GM10266 (cell line): Measurements from ENCODE around the gene FUCA1.

Source experiments
- DNase-seq: peaks from one replicate; pipeline ENCODE4 v3.0.0; 2012; ENCODE audit errors: extremely low spot score
- TF ChIP-seq, protein P1 (sequence below): IDR thresholded peaks from 2 replicates; pipeline ENCODE4 v1.5.1; 2012; ENCODE audit warnings: mild to moderate bottlenecking, low read depth; ENCODE audit not compliant: control insufficient read depth, insufficient read depth; ENCODE audit errors: missing control alignments

Gene FUCA1

DNA sequence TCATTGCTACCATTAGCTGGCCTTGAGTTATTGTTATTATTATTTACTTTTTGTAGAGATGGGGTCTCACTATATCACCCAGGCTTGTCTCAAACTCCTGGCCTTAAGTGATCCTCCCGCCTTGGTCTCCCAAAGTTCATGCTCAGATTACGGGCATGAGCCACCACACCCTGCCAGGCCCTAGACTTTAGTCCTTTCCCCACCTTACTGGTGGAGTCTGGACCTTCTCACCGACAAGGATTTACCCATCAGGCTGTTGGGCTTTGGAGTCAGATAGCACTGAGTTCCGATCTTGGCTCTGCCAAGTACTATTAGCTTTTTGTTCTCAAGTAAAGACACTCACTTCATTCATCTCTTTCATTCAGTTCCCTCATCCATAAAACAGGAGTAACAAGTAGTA, 27.9 kb upstream of the FUCA1 start:
- TF ChIP-seq, protein P1, sequence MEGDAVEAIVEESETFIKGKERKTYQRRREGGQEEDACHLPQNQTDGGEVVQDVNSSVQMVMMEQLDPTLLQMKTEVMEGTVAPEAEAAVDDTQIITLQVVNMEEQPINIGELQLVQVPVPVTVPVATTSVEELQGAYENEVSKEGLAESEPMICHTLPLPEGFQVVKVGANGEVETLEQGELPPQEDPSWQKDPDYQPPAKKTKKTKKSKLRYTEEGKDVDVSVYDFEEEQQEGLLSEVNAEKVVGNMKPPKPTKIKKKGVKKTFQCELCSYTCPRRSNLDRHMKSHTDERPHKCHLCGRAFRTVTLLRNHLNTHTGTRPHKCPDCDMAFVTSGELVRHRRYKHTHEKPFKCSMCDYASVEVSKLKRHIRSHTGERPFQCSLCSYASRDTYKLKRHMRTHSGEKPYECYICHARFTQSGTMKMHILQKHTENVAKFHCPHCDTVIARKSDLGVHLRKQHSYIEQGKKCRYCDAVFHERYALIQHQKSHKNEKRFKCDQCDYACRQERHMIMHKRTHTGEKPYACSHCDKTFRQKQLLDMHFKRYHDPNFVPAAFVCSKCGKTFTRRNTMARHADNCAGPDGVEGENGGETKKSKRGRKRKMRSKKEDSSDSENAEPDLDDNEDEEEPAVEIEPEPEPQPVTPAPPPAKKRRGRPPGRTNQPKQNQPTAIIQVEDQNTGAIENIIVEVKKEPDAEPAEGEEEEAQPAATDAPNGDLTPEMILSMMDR = no peak
- no peak for DNase-seq

DNA sequence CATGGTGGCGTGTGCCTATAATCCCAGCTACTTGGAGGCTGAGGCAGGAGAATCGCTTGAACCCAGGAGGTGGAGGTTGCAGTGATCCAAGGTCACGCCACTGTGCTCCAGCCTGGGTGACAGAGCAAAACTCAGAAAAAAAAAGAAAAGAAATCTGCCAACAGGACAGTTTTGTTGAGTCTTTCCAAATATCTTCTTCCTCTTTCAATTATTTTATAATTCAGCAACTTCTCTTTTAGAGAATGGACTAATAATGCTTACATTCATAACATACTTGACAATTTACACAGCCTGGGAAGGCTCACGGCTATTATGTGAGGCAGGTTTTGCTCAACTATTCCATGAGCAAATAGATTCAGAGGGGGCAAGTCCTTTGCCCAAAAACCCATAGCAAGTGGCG, 27.0 kb upstream of the FUCA1 start:
- TF ChIP-seq, protein P1 = no peak
- no peak for DNase-seq

DNA sequence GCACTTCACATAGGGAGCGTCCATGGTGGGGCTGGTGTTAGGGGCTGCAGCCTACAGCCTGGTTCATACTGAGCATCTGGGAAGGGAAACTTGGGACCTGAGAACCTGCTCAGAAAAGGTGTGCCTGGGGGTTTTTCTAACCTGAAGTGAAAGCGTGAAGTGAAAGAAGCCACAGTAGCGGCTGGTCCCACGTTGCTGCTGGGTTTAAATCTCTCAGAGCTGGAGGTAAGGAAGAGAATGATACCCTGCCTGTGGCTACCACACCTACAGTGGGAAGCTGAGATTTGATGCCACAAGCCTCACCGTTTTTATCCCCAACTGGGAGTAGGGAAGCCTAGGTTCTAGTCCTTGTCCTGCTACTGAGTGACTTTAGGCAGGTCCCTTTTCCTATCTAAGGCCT, 21.0 kb upstream of the FUCA1 start:
- no peak for DNase-seq
- TF ChIP-seq, protein P1 = no peak

DNA sequence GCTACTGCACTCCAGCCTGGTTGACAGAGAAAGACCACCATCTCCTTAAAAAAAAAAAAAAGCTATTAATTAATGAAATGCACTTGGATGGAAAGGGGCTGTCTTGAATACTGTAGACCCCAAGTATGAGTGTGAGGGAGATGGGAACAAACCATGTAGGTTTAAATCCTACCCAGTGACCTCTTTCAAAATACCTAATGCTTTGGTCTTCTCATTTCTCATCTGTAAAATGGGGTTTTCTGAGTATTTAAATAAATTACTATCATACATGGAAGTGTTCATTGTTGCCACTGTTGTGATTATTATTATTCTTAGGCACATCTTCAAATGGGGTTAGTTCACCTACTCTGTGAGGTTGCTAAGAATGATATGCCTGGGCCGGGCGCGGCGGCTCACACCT, 17.1 kb upstream of the FUCA1 start:
- DNase-seq = no peak
- TF ChIP-seq, protein P1 = no peak

DNA sequence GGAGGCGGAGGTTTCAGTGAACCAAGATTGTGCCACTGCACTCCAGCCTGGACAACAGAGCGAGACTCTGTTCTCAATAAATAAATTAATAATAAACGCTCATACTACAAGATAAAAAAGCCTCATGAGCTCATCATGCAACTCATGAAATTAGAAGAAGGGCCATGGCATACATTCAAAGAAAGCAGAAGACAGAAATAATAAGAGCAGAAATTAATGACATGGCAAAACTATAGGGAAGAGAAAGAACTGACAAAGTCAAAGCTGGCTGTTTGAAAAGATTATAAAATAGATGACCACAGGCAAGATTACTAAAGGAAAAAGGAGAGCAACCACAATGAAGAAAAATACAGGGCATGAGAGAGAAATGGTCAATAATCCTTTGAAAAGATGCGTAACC, 14.7 kb upstream of the FUCA1 start:
- TF ChIP-seq, protein P1 = no peak
- no peak for DNase-seq

DNA sequence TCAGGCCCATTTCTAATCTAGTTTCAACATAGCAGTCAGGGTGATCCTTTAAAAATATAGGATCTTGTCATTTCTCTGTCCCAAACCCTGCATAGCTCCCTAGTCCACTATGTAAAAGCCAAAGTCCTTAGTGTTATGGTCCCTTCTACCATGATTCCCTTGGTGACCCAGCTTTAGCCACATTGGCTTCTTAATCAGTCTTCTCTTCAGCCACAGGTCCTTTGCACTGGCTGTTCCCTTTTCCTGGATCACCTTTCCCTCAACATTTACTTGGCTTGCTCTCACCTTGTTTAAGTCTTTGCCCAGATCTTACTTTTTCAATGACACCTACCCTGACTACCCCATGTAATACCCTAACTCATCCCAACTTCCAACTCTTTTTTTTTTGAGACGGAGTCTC, 11.7 kb upstream of the FUCA1 start:
- DNase-seq = no peak
- TF ChIP-seq, protein P1 = no peak

DNA sequence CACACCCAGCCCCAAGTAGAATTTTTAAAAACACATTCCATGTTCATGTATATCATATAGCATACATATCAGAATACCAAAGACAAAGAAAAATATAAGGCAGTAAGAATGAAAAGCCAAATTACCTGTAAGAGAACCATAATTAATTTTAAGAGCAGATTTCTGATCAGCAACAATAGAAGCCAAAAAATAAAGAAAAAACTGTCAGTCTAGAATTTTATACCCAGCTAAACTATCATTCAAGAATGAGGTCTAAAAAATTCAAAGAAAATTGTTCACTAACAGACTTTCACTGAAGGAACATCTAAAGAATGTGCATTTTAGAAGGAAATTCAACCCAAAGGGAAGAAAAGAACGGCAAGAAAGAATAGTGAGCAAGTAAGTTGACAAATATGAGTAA, 10.6 kb upstream of the FUCA1 start:
- DNase-seq = no peak
- TF ChIP-seq, protein P1 = no peak
